ENCODE data around the gene MAF. TPM values are rescaled to one million over a fixed set of nuclear protein-coding genes. Genes with fewer than 3 reads are reported as not detected.

Gene MAF
- total and polyA plus RNA-seq, 3 donors from 2014 or later: 22.0 to 112 (median 84.6) TPM

DNA sequence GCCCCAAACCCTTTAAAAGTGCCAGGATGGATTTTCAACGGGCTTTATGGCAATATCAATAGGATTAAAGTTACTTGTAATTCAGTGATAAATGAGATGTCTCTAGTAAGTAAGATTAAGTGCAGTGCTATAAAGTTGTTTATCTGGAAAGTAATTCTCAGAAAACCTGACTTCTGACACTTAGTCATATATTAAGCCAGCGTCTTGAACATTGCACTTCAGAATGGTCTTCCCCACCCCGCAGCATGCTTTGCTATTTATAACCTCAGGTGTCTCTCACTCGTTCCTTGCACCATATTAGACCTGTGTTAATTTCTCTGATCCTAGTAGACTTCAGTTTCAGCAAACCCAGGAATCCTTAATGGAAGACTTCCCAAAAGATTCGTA is 2.1 kb upstream of the MAF start:
- 7 to 28% methylated on average over 5 of the region's 5 CpGs for WGBS, 2 donors
- peak overlapping the region; percentile 13 to 97 for H3K4me3 ChIP-seq
- H3K27me3 ChIP-seq: no peaks in the 10 kb centered on the region
- no peaks in the 10 kb centered on the region for H3K9me3 ChIP-seq
- DNase-seq: no peak
- H3K36me3 ChIP-seq (ENCODE audit: low read depth, missing control alignments): no peaks in the 10 kb centered on the region
- TF ChIP-seq CTCF (IDR thresholded peaks at IDR 0.05): no peak
- TF ChIP-seq POLR2A (IDR thresholded peaks at IDR 0.05): no peak
- intact Hi-C loops (cut with DNase I; ENCODE audit: low total_unique reads): no loop called here
- no peaks in the 10 kb centered on the region for H3K4me1 ChIP-seq
- H3K27ac ChIP-seq: peak overlapping the region; percentile 37 to 88

GRCh38 chr16:79601931-79602627 is 1.5 kb upstream of the MAF start:
- intact Hi-C loops (cut with DNase I; ENCODE audit: low total_unique reads): no loop called here
- no peaks in the 10 kb centered on the region for H3K36me3 ChIP-seq (ENCODE audit: low read depth, missing control alignments)
- no peak for TF ChIP-seq POLR2A (IDR thresholded peaks at IDR 0.05)
- TF ChIP-seq CTCF (IDR thresholded peaks at IDR 0.05): peak; percentile 73 to 89 (median 88)
- 0 to 1% methylated on average over 15 of the region's 15 CpGs for WGBS, 2 donors
- H3K4me1 ChIP-seq: no peaks in the 10 kb centered on the region
- no peaks in the 10 kb centered on the region for H3K9me3 ChIP-seq
- peak overlapping the region; percentile 79 to 97 for H3K4me3 ChIP-seq
- no peaks in the 10 kb centered on the region for H3K27me3 ChIP-seq
- peak overlapping the region; percentile 88 to 97 for H3K27ac ChIP-seq
- DNase-seq: peak; percentile 91

GRCh38 chr16:79601092-79601930 is 774 bp upstream of the MAF start:
- Histone ChIP-seq H3K4me1 (no peaks in the 10 kb centered on the region), H3K27me3 (no peaks in the 10 kb centered on the region), H3K9me3 (no peaks in the 10 kb centered on the region), H3K36me3 (ENCODE audit: low read depth, missing control alignments) (no peaks in the 10 kb centered on the region), H3K4me3 (peak overlapping the region; percentile 79 to 97), H3K27ac (peak overlapping the region; percentile 88 to 97)
- 1% methylated on average over 18 to 51 of the region's 51 CpGs for WGBS, 2 donors
- no peak for TF ChIP-seq CTCF (IDR thresholded peaks at IDR 0.05)
- TF ChIP-seq POLR2A (IDR thresholded peaks at IDR 0.05): no peak
- intact Hi-C loops (cut with DNase I; ENCODE audit: low total_unique reads): no loop called here
- peak; percentile 73 for DNase-seq

DNA sequence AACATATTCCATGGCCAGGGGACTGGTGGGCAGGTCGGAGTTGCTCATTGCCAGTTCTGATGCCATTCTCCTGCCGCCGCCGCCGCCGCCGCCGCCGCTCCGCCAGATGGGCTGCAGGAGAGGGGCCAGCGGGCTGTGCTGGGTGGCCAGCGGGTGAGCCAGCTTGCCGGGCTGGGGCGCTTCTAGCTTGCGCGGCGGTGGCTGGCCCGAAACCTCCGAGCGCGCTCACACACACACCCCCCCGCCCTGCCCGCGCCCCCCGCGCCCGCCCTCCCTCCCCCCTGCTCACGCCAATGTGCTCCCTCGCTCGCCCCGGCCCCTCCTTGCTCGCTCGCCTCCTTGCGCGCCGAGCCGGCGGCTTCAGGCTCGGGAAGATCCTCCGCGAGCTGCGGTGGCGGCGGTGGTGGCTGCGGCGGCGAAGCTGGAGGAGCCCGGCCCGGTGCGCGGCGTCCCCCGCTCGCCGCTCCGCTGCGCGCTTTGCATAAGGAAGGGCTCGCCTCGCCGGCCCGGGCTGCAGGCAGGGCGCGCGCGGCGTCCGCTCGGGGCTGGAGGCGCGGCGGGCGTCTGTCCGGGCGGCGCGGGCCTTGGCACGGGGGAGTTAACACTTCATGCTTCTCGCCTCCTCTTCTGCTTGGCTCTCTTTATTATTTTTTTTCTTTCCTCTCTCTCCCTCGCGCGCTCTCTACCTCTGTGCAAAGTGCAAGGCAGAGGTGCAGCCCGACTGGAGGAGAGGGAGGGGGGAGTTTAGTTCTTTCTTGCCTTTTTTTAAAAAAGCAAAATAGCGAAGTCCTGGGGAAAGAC is 500 bp downstream of the MAF start:
- peak; percentile 69 for DNase-seq

More for the DNA sequence above, 500 bp downstream of the MAF start:
- Histone ChIP-seq H3K27me3 (no peaks in the 10 kb centered on the region), H3K27ac (peak overlapping the region; percentile 88 to 97), H3K4me3 (peak overlapping the region; percentile 79 to 97), H3K9me3 (no peaks in the 10 kb centered on the region), H3K4me1 (no peaks in the 10 kb centered on the region), H3K36me3 (ENCODE audit: low read depth, missing control alignments) (no peaks in the 10 kb centered on the region)
- intact Hi-C loops (cut with DNase I; ENCODE audit: low total_unique reads): no loop called here
- 0 to 1% methylated on average over 26 to 42 of the region's 84 CpGs for WGBS, 2 donors
- no peak for TF ChIP-seq CTCF (IDR thresholded peaks at IDR 0.05)
- no peak for TF ChIP-seq POLR2A (IDR thresholded peaks at IDR 0.05)
